NCI-H524 (cell line): ENCODE data around the gene FREM1.

Experiments
- DNase-seq, 2 experiments: peaks; one replicate each; lab custom pipeline; 2025; lab: John Stamatoyannopoulos, UW

FREM1 gene

DNA sequence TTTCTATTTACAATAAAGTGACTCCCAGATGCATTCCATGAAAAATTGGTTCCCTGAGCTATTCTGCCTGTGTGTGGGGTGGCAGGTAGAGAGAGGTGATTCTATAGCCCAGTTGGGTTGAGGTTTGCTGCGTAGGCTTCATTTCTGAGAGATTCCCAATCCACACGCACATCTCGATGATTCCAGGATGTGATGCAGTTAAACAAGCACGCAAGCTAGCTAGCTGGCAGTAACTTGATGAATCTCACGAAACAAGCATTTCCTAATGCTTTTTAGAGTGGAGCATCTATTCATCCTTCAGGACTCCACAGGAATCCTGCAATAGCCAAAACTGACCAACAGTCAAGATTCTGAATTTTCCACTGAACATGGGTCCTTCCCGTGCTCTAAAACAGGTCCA lies 143.9 kb downstream of the FREM1 start:
- no peak for DNase-seq

DNA sequence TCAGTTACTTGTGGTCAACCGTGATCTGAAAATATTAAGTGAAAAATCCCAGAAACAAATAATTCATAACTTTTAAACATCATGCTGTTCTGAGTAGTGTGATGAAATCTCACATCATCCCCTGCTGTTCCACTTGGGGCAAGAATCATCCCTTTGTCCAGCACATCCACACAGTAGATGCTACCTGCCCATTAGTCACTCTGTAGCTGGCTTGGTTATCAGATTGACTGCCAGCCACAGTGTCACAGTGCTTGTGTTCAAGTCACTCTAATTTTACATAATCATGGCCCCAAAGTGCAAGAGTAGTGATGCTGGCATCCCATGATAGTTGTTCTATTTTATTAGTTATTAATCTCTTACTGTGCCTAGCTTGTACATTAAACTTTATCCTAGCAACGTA lies 148.6 kb downstream of the FREM1 start:
- no peak for DNase-seq

DNA sequence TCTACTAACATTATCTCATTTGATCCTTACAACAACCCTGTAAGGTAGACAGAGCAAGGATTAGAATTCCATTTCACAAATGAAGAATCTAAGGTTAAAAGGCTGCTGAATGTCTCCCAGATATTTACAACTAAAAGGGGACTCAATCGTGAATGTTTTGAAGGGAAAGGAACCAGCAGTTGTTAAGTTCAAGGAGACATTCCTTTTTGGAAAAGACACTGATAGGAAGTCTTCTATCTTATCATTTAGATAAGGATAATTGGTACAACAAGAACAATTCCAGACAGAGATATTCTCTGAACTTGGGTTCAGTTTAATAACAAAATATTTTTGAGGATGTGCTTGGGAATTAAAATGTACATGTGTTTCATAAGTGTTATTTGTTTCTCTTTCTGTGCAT lies 150.2 kb downstream of the FREM1 start:
- DNase-seq, result no peak

DNA sequence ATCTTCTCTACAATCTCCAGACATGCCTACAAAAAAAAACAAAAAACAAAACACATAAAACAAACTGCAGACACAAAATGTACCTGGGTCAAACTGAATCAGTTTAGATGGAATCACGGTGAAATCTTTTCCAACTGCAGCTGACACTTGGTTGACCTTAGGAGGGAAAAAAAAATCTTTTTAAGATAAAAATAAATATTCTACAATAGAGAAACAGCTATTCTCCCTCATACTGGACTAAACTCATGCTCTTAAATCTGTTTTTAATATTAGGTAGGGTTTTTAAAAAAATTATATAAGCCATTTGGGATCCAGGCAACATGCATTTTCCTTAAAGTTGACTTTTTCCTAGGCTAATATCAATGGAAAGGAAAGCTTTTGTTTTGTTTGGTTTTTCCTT lies 153.9 kb downstream of the FREM1 start:
- no peak for DNase-seq

DNA sequence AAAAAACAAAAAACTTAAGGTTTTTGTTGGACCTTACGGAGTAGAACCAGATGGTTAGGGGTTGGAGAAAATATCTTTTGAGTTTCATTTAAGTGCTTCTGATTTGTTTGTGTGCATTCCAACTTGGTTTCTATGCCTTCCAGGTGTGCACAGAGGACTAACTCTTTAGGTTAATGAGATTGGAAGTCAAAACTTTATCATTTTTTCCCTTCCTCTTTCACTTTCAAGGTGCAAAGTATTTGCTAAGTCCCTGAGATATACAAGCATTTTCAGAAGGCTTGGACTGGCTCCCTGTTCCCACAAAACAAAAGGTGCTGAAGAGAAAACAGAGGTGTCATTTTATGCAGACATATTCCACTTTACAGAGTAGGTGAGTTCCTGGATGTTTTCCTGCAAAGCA lies 157.4 kb downstream of the FREM1 start:
- DNase-seq, result no peak

DNA sequence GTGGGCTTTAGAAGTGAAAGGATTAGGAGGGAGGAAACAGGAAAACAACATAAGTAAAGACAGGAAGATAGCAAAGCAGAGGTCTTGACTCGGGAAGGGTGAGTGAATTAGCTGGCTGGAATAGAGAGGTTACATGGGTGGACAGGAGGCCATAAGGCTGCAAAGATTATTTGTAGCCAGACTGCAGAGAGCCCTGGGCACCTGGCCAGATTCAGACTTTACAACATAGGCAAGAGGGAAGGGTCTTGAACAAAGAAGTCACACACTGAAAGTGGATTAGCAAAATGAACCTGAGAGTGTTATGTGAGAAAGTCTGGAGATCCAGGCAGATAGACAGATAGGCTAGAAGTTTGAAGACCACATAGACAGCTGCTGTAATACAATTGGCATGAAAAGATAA lies 158.0 kb downstream of the FREM1 start:
- DNase-seq, result peak; percentile 43 to 68

DNA sequence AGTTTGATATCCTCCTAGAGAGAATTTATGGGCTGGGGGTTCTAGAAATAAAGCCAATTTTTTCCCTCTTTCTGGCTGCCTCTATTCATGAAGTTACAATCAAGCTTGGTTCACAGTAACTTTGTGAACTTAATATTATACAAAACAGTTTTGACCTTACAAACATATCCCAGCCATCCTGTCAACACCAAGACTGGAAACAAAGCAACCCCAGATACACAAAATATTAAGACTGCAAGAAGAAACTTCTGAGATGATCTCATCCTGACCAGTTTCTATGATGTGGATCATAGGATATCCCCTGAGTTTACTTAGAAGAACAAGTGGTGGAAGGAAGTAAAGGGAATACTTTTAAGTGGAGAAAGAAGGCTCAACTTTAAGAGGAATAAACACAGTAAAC lies 159.4 kb downstream of the FREM1 start:
- no peak for DNase-seq

DNA sequence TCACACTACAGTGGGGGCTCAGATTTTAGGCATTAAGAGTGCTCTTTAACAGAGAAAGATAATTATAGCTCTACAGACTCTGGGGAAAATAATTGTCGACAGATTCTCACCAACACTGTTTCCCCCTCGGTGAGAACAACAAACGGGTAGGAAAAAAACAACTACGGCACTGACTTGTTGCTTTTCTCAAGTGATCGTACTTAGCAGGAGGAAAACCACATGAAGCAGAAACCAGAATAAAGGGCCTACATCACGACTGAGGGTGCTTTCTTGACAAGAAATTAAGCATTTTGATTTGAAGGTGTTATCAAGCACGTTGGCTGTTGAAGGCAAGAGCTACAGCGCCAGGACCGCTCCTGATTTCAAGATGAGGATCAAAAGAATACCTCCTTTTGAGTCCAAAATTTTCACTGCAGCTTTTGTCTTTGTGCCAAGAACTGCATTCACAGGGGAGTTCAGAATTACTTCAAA lies 160.5 kb downstream of the FREM1 start:
- no peak for DNase-seq

DNA sequence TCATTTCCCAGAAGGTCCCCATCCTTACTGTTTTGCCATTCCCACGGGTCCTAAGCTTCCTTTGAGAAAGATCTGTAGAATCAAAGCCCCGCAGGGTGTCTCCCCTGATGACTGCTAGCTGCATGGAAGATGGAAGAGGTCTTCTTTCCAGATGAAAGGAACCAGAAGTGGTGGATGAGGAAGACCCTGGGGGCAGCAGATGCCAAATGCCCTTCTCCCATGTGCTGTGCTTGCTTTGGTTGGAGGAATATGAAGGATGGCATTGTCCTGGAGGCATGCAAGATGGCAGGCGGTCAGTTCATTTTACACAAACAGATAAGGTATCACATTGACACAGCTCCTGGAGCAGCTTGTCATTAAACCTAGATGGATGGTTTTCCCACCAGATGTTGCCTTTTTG lies 161.9 kb downstream of the FREM1 start:
- DNase-seq, result peak in 1 of 2 experiments; percentile 6

DNA sequence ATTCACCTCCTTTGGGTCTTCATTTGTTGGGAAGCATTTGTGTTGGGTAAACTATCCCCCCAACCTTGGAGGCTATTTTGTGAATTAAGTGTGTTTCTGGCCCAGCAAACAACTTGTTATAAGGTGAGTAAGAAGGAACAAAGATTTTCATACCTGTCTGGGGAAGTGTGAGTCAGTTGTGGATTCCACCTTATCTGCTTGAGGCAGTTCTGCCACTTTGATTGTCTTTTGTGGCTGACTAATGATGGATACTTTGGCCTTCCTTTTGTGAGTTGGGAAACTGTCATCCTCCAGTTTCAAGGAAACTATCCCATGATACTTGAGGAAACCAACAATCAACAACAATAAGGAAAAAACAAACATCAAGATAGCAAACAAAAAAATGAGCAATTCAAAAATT lies 163.1 kb downstream of the FREM1 start:
- no peak for DNase-seq

DNA sequence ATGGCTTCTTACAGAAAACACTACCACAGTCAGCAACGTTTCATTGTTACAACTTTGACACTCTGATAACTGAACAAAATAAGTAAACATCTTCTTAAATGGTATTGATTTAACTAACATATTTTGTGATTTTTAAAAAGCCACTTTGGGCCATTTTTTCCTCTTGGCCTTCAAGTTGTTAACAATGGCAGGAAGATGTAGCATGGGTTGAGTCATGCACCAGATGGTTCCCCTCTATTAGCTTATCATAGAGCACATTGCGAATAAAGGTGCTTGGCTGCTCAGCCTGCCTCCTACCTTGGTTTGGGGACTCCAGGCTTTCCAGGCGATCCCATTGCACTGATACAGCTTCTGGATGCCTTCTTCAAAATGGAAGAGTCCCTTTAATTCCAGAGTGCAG lies 163.6 kb downstream of the FREM1 start:
- no peak for DNase-seq

DNA sequence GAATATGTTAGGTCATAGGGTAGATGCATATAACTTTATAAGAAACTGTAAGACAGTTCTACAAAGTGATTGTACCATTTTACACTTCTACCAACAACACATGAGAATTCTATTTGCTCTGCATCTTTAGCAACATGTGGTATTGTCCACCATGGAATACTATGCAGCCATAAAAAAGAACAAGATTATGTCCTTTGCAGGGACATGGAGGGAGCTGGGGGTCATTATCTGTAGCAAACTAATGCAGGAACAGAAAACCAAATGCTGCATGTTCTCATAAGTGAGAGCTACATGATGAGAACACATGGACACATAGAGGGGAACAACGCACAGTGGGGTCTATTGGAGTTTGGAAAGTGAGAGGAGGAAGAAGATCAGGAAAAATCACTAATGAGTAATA lies 165.5 kb downstream of the FREM1 start:
- DNase-seq, result no peak

DNA sequence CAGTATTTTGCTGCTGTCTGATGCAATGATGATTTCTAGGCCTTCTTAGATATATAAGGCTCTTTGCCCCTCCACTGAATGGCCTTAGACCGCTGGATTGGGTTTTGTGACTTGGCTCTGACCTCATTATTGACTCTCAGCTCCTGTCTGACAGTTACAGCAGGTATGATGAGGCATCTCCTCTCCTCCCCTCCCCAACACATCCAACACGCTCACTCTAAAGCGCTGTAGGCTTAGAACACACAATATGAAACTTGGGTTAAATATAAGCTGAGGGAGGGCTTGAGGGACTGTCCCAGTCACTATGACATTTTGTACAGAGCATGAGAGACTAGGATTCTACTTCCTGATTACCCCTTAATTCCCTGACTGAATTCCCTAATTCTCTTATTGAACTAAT lies 168.9 kb downstream of the FREM1 start:
- DNase-seq, result no peak

DNA sequence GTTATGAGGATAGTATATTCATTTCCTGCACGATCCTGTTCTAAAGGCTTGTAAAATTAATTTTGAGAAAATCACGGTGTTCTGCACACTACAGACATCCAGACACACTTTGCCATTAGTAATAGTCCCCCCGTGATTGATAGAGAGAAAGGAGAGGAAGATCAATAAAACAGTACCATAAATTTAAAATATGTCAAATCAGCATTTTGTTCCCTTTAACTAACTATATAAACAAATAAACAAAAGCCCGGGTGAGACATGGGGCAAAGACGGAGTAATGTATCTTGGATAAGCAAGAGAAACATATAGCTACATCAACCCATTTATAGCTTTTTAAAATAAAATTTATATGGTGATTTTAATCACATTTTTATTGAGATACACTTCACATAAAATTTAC lies 177.1 kb downstream of the FREM1 start:
- DNase-seq, result no peak

DNA sequence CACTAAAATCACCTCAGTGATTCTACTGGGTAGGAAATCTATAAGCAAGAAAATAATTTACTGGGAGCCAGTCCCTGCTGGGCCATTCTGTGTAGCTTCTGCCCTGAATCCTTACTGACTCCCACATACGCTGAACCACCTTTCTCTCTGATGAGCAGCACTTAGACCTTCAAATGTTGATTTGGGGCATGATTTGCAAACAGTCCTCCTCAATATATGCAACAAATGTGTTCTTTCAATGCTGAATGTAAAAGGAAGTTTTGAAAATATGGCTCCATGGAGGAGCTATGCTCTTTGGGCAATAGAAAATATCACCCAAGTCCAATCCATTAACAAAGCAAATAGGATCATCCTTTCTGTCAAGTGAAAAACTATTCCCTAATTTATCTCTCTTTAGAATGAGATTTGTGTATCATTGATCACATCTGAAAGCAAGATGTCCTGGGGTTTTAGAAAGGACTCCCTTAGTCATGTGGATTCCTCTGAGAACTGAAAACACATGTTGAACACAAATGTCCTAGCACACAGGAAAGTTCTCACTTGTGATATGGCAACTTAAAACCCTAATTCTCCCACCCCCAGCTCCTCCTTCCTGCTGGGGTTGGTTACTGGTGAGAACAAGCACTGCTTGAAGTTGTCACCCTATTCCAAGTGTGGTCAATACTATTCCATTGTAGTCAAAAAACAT lies 178.8 kb downstream of the FREM1 start:
- DNase-seq, result no peak

DNA sequence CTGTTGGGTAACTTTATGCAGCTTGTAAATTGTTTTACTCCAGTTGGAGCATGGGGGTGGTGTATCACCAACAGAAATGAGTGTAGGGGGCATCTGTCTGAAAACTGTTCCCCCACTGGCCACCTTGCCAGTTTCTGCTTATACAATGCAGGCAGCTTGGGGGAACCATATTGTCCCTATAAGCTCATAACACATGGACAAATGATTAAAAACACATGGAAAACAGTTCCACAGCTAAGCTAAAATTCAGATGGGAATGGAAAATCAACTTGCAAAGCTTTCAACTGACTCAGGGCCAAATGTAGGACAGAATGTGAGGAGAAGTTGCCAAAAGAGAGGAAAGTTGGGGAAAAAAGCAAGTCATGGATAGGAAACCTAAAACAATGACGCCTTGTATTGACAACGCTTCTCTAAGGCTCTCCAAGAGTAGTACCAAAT lies 179.7 kb downstream of the FREM1 start:
- DNase-seq, result no peak

DNA sequence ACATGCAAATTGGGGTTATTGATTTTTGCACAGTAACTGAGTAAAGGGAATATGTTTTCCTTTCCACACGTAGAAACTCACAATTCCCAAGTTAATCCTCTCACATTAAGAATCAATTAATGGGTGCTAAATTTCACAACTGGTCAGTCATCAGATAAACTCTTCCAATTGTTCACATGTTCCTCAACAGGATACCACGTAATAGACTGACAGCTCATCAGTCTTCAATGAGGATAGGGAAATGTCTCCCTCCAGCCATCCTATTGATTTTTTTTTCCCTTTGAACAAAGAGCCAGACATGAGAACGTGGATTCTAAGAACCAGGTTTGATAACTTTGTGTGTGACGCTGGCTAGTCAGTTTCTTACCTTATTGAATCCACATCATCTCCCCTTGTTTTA lies 186.9 kb downstream of the FREM1 start:
- no peak for DNase-seq

DNA sequence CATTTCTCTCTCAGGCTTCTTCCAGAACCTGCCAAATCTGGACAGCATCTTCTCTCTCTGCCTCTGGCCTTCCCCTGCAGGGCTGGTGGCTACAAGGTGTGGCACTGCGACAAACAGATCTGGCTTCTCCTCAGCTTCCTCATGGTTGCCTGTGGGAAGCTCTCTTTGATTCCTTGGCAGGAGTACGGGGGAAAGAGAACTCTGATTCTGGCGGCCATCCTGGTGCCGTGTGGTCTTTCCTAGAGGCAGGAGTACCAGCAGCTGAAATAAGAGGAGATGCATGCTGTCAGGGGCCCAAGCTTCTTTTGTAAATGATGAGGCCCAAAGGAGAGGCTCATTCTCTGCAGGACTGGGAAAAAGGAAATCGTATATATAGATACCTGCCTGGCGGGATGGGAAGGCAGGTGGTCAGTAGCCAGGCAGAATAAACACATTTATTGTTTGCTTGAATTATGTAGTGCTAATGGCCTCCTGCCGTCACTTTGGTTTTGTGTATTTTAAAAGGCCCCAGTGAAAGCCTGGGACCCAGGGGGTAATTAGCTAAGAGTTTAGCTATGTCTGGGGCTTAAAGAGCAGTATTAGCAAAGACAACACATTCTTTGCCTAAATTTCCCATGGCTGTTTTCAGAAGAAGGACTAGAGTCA lies 187.7 kb downstream of the FREM1 start, which contains the start of gene CER1:
CER1 (minus strand) TSS at position 343 of the 645 bp plus-strand sequence; CDS start at position 282, 61 bp downstream.
- no peak for DNase-seq

DNA sequence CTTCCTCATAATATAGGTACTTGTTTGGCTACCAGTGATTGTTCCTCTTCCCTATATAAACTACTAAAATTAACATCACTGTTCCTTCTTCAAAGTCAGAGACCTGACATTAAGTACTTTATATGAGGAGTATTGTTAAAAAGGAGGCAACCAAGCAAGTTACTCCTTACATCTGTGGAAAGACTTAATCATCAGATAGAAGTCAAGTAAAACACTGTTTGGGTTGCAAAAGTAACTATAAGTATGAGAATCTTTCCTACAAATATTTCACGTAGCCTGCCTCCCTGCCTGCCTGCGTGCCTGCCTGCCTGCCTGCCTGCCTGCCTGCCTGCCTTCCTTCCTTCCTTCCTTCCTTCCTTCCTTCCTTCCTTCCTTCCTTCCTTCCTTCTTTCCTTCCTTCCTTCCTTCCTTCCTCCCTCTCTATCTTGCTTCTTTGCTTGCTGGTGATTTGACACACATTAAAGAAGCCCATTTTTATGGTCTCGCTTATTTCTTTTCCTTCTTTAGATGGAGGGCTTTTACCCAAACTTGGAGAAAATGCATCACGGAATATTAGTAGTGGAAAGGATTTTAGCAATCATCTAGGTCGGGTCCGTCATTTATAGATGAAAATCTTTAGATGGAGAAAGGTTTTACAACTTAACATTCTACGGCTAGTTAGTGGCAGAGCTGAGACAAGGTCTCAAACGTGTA lies 190.9 kb downstream of the FREM1 start:
- no peak for DNase-seq

DNA sequence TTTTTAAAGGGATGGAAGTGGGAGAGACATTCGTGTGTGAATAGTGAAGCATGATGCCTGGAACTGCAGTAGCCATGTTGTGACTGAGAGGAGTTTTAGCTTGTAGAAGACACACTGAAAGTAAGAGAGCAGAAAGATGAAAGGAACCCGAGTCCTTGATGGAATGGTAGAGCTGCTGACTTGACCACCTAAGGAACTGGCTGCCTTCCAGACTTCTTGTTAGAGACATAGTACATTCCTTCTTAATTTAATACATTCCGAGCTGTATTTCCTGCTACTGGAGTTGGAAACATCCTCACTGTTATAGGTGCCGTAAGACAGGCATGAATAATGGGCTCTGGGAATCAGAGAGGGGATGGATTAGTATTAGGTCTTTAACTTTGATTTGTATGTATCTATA lies 195.1 kb downstream of the FREM1 start:
- no peak for DNase-seq

DNA sequence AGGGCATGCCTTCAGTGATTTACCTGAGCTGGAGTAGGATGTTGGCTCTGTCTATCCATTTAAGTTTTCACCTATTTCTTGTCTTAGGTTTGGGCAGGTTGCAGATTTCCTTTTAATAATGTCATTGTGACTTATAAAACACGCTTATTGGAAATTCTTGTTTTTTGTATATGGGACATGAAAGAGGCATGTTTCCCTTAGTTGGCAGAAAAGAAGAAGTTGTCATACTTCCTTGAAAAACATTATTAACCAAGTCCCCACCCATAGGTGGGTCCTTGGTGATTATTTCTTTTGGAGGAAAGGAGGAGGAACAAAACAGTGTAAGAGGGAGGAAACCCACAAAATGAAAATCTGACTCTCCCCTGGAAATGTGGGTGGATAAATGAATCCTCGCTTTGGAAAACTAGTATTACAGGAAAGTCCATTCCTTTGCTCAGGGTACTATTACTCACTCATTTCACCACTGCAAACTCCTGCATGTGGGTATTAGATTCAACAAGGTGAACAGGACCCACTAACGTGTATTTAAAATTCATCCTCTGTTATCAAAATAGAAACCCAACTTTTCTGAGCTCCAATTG lies 197.0 kb downstream of the FREM1 start:
- DNase-seq, result no peak

DNA sequence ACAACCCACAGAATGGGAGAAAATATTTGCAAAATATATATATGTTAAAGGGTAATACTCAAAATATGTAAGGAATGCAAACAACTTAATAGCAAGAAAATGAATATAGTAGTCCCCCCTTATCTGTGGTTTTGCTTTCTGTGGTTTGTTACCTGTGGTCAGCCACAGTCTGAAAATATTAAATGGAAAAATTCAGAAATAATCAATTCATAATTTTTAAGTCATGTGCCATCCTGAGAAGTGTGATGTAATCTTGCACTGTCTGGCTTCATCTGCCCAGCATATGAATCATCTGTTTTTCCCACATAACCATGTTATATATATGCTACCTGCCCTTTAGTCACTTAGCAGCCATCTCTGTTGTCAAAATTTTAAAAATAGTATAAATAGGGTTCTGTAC lies 199.4 kb downstream of the FREM1 start:
- no peak for DNase-seq
